CD8-positive, alpha-beta memory T cell (primary cell): ENCODE results near the gene PSG2. TPM values are rescaled to one million over a fixed set of nuclear protein-coding genes. Genes with fewer than 3 reads are reported as not detected.
"Not testable (repeated sequence)": the region's sequence is repeated elsewhere in the genome, so short reads cannot be mapped to it uniquely, and the experiment has no call there.

Experiments
- CTCF ChIA-PET: fragments of 350-600 bp; sonication (Branson Sonifier 250); formaldehyde crosslinking; loops from one replicate; lab custom pipeline; 2021; ENCODE audit warnings: antibody characterized with exemption; lab: Charles Lee
- POLR2A ChIA-PET: fragments of 350-600 bp; sonication (Branson Sonifier 250); formaldehyde crosslinking; loops from one replicate; lab custom pipeline; 2021; ENCODE audit warnings: antibody characterized with exemption; lab: Charles Lee
- DNase-seq, 5 donors: peaks; one replicate each; pipeline versions ENCODE4 v3.0.0 to v3.0.0-alpha.2; 2020 to 2022; ENCODE audit warnings: mixed read lengths in 1 of 5
- H3K27ac ChIP-seq: one replicate; pipeline ENCODE4 v1.7.0; 2013; ENCODE audit warnings: low read depth, mild to moderate bottlenecking, low read length, moderate library complexity
- H3K27me3 ChIP-seq: 2 replicates; pipeline ENCODE4 v1.7.0; 2013; ENCODE audit warnings: low read length, mild to moderate bottlenecking; ENCODE audit not compliant: insufficient read depth, poor library complexity, severe bottlenecking
- H3K36me3 ChIP-seq: 2 replicates; pipeline ENCODE4 v1.7.0; 2013; ENCODE audit warnings: mild to moderate bottlenecking, low read length, moderate library complexity; ENCODE audit not compliant: insufficient read depth
- H3K4me1 ChIP-seq: 2 replicates; pipeline ENCODE4 v1.7.0; 2013; ENCODE audit warnings: mild to moderate bottlenecking, low read length, moderate library complexity; ENCODE audit not compliant: insufficient read depth
- H3K4me3 ChIP-seq: 2 replicates; pipeline ENCODE4 v1.7.0; 2013; ENCODE audit warnings: mild to moderate bottlenecking, low read length
- H3K9me3 ChIP-seq: 2 replicates; pipeline ENCODE4 v1.7.0; 2013; ENCODE audit warnings: mild to moderate bottlenecking, low read length
- H3K27ac Mint-ChIP-seq, 8 donors: one replicate each; pipeline ENCODE4 v1.8.0; 2020 to 2021; ENCODE audit warnings: mixed read lengths in 8 of 8, mild to moderate bottlenecking in 6 of 8, inconsistent platforms in 3 of 8, moderate library complexity in 3 of 8
- H3K27me3 Mint-ChIP-seq, 2 donors: one replicate each; pipeline ENCODE4 v1.8.0; 2020 to 2021; ENCODE audit warnings: mixed read lengths in 2 of 2, mild to moderate bottlenecking in 1 of 2, moderate library complexity in 1 of 2
- H3K36me3 Mint-ChIP-seq, 3 donors: one replicate each; pipeline ENCODE4 v1.8.0; 2020 to 2021; ENCODE audit warnings: mixed read lengths in 3 of 3, inconsistent platforms in 1 of 3, mild to moderate bottlenecking in 1 of 3
- H3K4me1 Mint-ChIP-seq, 3 donors: one replicate each; pipeline ENCODE4 v1.8.0; 2020 to 2021; ENCODE audit warnings: mixed read lengths in 3 of 3, inconsistent platforms in 1 of 3, mild to moderate bottlenecking in 1 of 3
- H3K4me3 Mint-ChIP-seq, 7 donors: one replicate each; pipeline ENCODE4 v1.8.0; 2020 to 2021; ENCODE audit warnings: mixed read lengths in 7 of 7, mild to moderate bottlenecking in 6 of 7, moderate library complexity in 4 of 7, inconsistent platforms in 2 of 7
- H3K9me3 Mint-ChIP-seq, 5 donors: one replicate each; pipeline ENCODE4 v1.8.0; 2020 to 2022; ENCODE audit warnings: mixed read lengths in 5 of 5, mild to moderate bottlenecking in 3 of 5, moderate library complexity in 2 of 5, inconsistent platforms in 1 of 5
- polyA plus RNA-seq: library from polyadenylated mRNA; unstranded; fragments of 300-500 nt; fragmentation: Illumina TruSeq; gene quantifications from one replicate; pipeline ENCODE4 v1.2.3, GENCODE V29; 2021
- total RNA-seq, 2 experiments: library from RNA; stranded (reverse); gene quantifications; one replicate each; pipeline ENCODE4 v1.2.3, GENCODE V29; 2021

PSG2 gene
- total and polyA plus RNA-seq, 3 experiments from 2014 or later = not detected

DNA sequence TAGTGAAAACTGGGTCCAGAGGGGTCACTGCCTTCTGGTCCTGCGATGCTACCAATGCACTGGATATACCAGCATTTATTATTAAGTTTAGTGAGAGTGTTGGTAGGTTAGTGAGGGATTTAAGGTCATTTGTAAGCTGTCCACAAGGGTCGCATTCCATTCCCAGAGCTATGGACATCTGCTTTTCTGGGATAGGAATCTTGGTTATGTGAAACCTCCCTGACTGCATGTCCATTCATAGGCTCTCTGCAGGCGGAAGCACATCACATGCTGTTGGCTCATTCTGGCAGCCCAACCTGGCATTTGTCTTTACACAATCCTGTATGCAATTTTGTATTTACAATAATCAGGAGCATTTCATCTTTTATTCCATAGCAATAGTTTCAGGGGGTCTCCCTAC lies 21.2 kb downstream of the PSG2 start:
- H3K27ac ChIP-seq, H3K4me3 ChIP-seq, H3K27me3 ChIP-seq, H3K4me3 Mint-ChIP-seq, H3K9me3 ChIP-seq, H3K36me3 Mint-ChIP-seq, H3K4me1 Mint-ChIP-seq, POLR2A ChIA-PET, CTCF ChIA-PET, H3K27ac Mint-ChIP-seq, H3K36me3 ChIP-seq, H3K4me1 ChIP-seq, DNase-seq: not testable (repeated sequence)
- peaks cover 0 to 14% (median 10%) of the 10 kb centered on the region in 5 donors for H3K9me3 Mint-ChIP-seq
- H3K27me3 Mint-ChIP-seq = peaks cover 5 to 20% of the 10 kb centered on the region in 2 donors

GRCh38 chr19:43060254-43060653 lies 22.2 kb downstream of the PSG2 start:
- H3K27ac ChIP-seq, POLR2A ChIA-PET, CTCF ChIA-PET, H3K9me3 ChIP-seq, H3K36me3 Mint-ChIP-seq, H3K4me3 ChIP-seq, DNase-seq, H3K27me3 ChIP-seq, H3K4me3 Mint-ChIP-seq, H3K27ac Mint-ChIP-seq, H3K4me1 ChIP-seq, H3K36me3 ChIP-seq, H3K4me1 Mint-ChIP-seq: not testable (repeated sequence)
- H3K27me3 Mint-ChIP-seq = peaks cover 5 to 15% of the 10 kb centered on the region in 2 donors
- peaks cover 3 to 23% (median 18%) of the 10 kb centered on the region in 5 donors for H3K9me3 Mint-ChIP-seq

- H3K4me1 ChIP-seq, H3K27ac ChIP-seq, H3K36me3 ChIP-seq, H3K36me3 Mint-ChIP-seq, CTCF ChIA-PET, H3K4me1 Mint-ChIP-seq, H3K9me3 ChIP-seq, DNase-seq, H3K27ac Mint-ChIP-seq, H3K4me3 Mint-ChIP-seq, H3K27me3 ChIP-seq, POLR2A ChIA-PET, H3K4me3 ChIP-seq: not testable (repeated sequence)
- H3K27me3 Mint-ChIP-seq = peaks cover 5 to 15% of the 10 kb centered on the region in 2 donors
- peaks cover 11 to 28% (median 21%) of the 10 kb centered on the region in 5 donors for H3K9me3 Mint-ChIP-seq
Observed at GRCh38 chr19:43059482-43059881, 23.0 kb downstream of the PSG2 start.

DNA sequence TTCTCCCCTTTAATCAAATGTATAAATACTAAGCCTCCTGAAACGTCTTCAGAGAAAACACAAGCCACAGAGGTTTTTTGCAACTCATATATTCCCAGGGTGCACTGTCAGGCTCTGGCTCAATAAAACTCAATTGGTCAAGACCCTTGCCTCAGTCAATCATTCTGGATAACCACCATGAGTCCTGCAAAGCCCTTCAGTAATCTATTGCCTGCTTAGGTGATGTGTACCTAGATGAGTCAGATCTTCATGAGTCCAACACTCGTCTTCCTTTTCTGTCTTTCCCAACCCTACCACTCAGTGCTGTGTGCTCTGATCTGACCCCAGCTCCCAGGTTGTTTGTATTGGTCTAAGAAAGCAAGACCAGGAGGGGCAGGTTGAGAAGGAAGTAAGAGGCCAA lies 24.1 kb downstream of the PSG2 start:
- POLR2A ChIA-PET, H3K9me3 ChIP-seq, CTCF ChIA-PET, H3K4me3 ChIP-seq, H3K4me3 Mint-ChIP-seq, H3K36me3 ChIP-seq, H3K4me1 Mint-ChIP-seq, H3K27ac ChIP-seq, H3K36me3 Mint-ChIP-seq, H3K27me3 ChIP-seq, DNase-seq, H3K4me1 ChIP-seq: not testable (repeated sequence)
- Mint-ChIP-seq H3K27ac (peak overlapping the region in 1 of 8 donors; percentile 61), H3K9me3 (peaks cover 17 to 30% (median 25%) of the 10 kb centered on the region in 5 donors), H3K27me3 (peaks cover 7 to 15% of the 10 kb centered on the region in 2 donors)

GRCh38 chr19:43047966-43048365 lies 34.5 kb downstream of the PSG2 start:
- H3K36me3 Mint-ChIP-seq, POLR2A ChIA-PET, H3K4me1 Mint-ChIP-seq, CTCF ChIA-PET, H3K27ac ChIP-seq, DNase-seq, H3K36me3 ChIP-seq, H3K9me3 ChIP-seq, H3K27me3 ChIP-seq, H3K4me3 Mint-ChIP-seq, H3K4me3 ChIP-seq, H3K27ac Mint-ChIP-seq, H3K4me1 ChIP-seq, H3K9me3 Mint-ChIP-seq: not testable (repeated sequence)
- H3K27me3 Mint-ChIP-seq = peaks cover 7 to 23% of the 10 kb centered on the region in 2 donors

DNA sequence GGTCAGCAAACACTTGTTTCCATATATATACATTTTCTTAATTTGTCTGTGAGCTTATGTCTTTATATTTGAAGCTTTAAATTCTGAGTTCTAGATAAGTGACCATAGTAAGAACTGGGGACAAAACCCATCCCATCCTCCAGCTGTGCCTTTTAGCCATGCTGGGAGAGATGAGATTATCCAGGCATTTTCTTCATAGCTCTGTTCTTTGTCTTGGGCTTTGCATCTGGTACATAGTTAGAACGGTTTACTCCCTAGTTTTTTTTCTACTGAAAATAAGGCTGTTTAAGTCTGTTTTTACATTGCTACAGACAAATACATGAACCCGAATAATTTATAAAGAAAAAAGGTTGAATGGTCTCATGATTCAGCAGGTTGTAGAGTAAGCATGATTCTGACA lies 35.9 kb downstream of the PSG2 start:
- H3K4me1 ChIP-seq, H3K4me3 Mint-ChIP-seq, POLR2A ChIA-PET, CTCF ChIA-PET, H3K27me3 ChIP-seq, H3K36me3 ChIP-seq, H3K9me3 Mint-ChIP-seq, H3K36me3 Mint-ChIP-seq, H3K4me1 Mint-ChIP-seq, H3K27ac Mint-ChIP-seq, H3K27ac ChIP-seq, DNase-seq, H3K9me3 ChIP-seq, H3K4me3 ChIP-seq: not testable (repeated sequence)
- peaks cover 7 to 26% of the 10 kb centered on the region in 2 donors for H3K27me3 Mint-ChIP-seq

DNA sequence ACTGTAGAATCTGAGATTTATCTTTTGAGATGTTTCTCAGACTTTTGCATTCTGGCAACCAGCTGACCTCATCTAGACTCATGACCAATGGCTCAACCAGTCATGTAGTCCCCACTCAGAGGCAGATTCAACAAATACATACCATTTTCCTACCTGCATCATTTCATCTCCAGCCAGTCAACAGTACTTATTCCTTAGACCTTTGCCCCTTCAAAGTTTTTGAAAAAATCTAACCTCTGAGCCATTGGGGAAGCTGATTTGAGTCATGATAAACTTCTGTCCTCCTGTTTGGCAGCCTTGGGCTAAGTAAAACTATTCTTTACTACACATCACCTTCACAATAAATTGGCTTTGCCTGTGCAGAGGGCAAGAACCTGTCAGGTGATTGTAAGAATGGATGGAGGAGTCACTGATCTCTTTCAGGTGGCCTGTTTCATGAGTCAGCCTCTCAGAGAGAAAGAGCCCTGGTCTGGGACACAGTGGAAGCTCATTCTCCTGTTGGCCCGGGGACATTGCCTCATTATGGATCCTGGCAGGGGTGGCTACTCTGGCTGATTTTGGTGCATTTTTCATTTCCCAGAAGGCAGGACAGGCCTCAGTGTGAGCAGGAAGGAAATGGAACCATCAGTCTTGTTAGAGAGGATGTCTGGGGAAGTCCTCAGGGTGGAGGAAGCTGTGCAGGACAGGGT lies 38.9 kb downstream of the PSG2 start:
- H3K4me3 Mint-ChIP-seq, H3K4me1 Mint-ChIP-seq, DNase-seq, H3K4me1 ChIP-seq, H3K27ac Mint-ChIP-seq, H3K27ac ChIP-seq, H3K36me3 ChIP-seq, H3K9me3 ChIP-seq, CTCF ChIA-PET, POLR2A ChIA-PET, H3K27me3 ChIP-seq, H3K36me3 Mint-ChIP-seq, H3K9me3 Mint-ChIP-seq, H3K4me3 ChIP-seq: not testable (repeated sequence)
- H3K27me3 Mint-ChIP-seq = peaks cover 10 to 26% of the 10 kb centered on the region in 2 donors

DNA sequence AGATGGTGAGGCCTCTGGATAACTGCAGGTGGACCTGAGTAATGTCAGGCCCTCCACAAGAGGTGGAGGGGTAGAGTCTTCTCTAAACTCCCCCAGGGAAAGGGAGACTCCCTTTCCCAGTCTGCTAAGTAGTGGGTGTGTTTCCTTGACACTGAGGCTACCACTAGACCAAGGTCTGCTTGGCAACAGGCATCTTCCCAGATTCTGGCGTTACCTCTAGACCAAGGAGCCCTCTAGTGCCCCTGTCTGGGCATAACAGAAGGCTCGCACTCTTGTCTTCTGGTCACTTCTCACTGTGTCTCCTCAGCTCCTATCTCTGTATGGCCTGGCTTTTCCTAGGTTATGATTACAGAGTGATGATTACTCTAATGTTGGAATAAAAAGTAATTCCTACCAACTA lies 50.9 kb downstream of the PSG2 start:
- H3K4me3 ChIP-seq, H3K4me1 Mint-ChIP-seq, POLR2A ChIA-PET, CTCF ChIA-PET, H3K27ac Mint-ChIP-seq, H3K9me3 Mint-ChIP-seq, H3K36me3 ChIP-seq, H3K27me3 ChIP-seq, H3K4me3 Mint-ChIP-seq, DNase-seq, H3K27ac ChIP-seq, H3K4me1 ChIP-seq, H3K36me3 Mint-ChIP-seq, H3K9me3 ChIP-seq: not testable (repeated sequence)
- H3K27me3 Mint-ChIP-seq = peaks cover 25 to 27% of the 10 kb centered on the region in 2 donors
